HG03139 (cell line): ENCODE results near the gene MAPK9.

ENCODE experiments used
- ATAC-seq: cut with Tn5 transposase; IDR thresholded peaks from one replicate; pipeline ENCODE4 v1.9.1; 2021; ENCODE audit not compliant: unreplicated experiment

MAPK9 gene

DNA sequence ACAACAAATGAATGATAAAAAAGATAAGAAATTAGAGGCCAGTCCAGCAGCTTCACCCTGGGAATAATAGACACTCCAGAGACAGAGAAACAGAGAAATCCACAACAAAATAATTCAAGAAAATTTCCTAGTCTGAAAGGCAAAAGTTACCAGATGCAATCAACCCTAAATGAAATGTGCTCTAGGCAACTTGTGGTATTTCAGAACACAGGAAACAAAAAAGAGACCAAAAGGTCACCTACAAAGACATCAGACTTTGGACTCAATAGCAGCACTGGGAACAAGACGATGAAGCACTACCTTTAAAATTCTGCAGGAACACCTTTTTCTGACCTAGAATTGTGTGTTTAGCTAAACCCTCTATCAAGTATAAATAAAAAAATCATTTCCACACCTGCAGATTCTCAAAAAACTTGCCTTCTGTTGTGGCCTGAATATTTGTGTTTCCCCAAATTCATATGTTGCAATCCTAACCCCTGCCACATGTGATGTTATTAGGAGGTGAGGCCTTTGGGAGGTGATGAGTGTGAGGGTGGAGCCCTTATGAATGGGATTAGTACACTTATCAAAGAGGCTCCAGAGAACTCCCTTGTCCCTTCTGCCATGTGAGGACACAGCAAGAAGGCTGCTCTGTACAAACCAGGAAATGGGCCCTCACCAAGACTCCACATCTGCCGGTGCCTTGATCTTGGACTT is 5.9 kb upstream of the MAPK9 start:
- no peak for ATAC-seq

DNA sequence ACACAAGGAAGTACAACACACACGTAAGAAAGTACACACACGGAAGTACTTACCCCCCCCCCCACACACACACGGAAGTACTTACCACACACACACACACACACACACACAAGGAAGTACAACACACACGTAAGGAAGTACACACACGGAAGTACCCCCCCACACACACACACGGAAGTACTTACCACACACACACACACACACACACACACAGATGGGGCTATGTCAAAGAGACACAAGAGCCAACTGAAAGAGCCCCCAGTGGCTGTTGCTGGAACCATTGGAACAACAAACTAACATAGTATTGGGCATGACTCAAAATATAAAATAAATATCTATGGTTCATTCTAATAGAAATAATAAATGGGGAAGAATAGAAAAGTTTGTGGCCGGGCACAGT is 4.9 kb upstream of the MAPK9 start:
- ATAC-seq = no peak

GRCh38 chr5:180294913-180295555 is 3.2 kb upstream of the MAPK9 start:
- no peak for ATAC-seq

GRCh38 chr5:180294411-180294810 is 2.5 kb upstream of the MAPK9 start:
- ATAC-seq = no peak

DNA sequence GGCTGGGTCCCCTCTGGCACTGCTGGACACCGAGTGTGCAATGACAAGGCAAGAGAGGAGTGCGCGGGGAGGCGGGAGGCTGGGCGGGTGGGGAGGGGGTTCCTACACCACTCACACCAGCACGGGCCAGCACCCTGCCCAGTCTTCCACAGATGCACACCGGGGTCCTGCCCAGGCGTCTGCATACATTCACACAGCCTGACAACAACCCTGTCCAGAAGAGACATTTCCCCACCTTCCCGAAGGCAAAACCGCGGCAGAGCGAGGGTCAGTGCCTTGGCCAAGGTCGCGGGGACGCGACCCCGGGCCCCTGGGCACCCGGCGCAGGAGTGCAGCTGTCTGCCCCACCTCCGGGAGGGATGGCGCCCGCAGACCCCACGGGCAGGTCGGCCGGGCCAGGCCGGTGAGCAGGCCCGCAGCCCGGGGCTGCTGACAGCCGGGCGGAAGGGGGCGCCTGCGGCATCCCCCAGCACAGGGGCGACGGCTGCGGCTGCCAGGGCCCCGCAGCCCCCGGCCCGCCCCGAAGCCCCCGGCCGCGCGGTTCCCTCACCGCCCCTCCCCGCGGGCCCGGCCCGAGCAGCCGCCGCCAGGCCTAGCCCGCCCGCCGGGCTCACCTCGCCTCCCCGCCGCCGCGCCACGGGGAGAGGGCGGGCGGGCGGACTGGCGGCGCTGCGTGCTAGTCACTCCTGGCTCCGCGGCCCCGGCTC is 496 bp downstream of the MAPK9 start:
- peak; percentile 30 for ATAC-seq

- ATAC-seq = no peak
Measured at GRCh38 chr5:180290568-180291233, 1.2 kb downstream of the MAPK9 start.

- no peak for ATAC-seq
Measured at GRCh38 chr5:180289966-180290365, 1.9 kb downstream of the MAPK9 start.

DNA sequence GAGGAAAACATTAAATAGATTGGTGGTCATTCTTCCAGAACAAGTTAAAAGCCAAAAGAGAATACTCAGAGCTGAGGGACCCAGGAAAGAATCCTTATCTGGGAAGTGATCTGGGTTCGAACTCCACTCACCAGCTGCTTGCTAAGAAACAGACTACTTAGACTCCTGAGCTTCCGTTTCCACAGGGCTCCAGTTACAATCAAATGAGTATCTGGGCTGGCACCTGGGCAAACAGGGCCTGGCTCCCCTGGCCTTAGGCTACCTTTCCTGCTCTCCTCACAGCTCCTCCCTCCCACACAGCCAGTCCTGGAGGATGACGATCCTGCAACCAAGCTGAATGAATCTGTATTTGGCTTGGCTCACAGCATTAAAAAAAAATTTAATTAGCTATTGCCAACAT is 2.5 kb downstream of the MAPK9 start:
- no peak for ATAC-seq

DNA sequence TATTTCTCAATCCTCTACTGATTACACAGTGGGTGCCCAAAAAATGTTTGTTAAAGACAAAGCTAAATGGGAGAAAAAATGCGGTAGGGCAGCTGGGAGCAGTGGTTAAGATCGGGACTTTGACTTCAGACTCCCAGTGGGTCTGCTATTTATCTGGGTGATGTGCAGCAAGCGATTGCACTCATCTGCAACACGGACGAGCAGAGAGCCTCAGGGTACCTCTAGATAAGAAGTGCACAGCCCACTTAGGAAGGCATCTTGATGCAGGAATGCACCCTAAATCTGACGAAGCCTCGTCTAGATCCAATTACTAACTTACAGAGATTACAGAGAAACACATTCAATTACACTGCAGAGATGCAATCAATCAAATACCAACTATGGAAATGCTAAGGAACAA is 4.0 kb downstream of the MAPK9 start:
- no peak for ATAC-seq

- ATAC-seq = no peak
Measured at GRCh38 chr5:180287404-180287803, 4.5 kb downstream of the MAPK9 start.

- ATAC-seq = no peak
Measured at GRCh38 chr5:180284149-180284548, 7.7 kb downstream of the MAPK9 start.

DNA sequence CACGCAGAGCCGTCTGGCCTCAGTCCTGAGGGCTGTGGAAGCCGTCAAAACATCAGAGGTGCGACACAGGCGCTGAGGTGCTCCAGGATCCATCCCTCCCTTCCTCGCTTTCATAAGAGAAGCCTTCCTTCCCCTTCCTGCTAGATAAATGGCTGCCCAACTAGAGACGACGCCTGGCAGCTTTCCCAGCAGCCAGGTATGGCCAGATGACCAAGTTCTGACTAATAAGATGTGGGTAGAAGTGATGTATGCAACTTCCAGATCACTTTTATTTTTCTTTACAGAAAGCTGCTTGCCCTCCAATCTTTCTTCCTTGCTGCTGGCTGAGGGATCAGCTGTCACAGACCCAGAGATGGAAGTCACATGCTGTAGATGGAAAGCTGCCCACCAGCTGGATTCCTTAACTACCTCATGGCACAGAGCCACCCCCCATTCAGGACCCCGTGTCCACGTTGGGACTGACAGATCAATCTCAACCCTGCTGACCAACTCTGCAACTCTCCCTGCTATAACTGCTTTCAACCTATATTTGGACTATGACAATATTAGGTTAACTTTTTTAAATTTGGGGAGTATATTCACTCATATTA is 8.8 kb downstream of the MAPK9 start:
- ATAC-seq = no peak

DNA sequence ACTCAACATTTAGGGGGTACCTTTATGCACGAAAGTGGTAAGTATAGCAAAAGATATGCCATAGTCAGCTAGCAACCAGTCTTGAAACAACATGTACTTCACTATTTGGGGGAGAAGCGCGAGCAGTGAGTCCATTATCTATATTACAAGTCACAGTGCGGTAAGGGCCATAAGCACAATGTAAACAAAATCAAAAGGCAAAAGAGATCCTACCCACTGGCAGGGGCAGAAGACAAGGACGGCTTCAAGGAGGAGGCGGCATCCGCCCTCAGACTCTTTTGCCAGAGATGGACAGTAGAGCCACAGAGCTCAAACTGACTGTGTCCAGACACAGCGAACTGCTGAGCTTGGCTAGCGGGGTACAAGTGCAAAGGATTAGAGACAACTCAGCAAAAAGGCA is 9.6 kb downstream of the MAPK9 start:
- no peak for ATAC-seq

DNA sequence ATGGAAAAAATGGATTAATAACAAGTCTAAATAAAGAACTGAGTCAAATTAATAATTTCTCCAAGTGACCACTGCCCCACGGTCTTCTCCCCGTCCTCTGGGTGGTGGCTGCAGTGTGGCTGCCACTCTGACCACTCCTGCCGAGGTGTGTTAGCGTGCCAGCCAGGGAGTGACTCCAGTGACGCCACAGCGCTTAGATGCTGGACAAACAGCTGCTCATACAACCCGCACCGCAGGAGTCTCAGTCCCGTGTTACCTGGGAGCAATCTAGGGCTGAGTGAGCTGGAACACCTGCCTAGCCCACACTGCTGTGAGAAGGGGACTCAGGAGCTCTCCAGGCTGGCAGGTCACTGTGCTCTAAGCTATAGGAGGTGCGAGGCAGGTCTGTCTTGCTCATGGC is 10.2 kb downstream of the MAPK9 start:
- no peak for ATAC-seq

- no peak for ATAC-seq
Measured at GRCh38 chr5:180274695-180275094, 17.2 kb downstream of the MAPK9 start.

DNA sequence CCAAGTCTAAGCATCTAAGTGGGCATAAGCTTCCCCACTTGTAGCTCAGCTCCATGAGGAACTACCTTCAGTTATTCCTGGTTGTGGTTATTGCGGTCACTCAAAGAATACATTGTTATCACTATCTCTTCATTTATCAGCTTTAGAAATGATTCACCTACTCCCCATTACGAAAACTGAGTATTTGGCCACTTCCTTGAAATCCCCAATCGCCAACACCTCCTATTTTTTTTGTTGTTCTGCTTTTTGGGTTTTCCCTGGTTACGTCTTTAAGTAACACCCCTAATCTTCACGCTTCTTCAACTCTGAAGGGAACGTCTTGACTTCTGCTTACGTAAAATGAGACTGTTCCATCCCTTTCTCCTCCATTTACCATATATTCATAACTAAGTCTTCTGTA is 20.7 kb downstream of the MAPK9 start:
- ATAC-seq = no peak

DNA sequence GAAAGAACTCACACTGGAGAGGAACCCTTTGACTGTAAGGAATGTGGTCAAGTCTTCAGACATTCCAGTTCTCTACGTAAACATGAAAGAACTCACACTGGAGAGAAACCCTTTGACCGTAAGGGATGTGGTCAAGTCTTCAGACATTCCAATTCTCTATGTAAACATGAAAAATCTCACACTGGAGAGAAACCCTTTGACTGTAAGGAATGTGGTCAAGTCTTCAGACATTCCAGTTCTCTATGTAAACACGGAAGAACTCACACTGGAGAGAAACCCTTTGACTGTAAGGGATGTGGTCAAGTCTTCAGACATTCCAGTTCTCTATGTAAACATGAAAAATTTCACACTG is 32.6 kb downstream of the MAPK9 start:
- ATAC-seq = no peak

DNA sequence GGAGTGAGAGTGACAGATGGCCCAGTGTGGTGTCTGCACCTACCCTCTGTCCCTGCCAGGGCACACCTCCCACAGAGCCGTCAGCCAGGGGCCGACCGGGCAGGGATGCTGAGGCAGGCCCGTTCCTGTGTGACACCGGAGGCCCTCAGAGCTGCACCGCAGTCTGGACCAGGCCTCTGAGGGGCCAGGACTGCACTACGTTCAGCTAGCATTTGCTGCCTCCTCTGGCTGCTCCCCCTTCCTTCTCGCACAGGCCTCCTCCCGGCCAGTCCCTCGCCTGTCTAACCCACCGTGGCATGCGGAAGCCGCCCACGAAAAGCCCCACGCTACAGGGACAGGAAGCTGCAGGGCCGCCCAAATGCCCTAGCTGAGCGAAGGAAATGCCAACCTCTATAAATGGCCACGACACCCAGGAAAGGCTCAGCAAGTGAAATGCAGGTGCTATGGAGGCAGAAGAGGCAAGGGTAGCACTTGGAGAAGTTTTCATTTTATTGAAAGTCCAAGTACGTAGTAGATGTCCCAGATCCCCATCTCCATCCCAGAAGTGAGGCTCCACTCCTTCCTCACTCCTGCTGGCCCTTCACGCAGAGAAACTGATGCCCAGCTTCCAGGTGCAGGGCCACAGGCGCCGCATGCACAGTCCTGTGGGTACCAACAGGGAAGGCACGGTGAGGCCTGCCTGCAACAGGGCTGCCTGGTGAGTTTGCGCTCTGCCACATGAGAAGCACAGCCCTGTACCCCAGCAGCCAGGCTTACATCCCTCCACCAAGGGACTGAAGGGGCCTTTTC is 38.7 kb downstream of the MAPK9 start:
- no peak for ATAC-seq

DNA sequence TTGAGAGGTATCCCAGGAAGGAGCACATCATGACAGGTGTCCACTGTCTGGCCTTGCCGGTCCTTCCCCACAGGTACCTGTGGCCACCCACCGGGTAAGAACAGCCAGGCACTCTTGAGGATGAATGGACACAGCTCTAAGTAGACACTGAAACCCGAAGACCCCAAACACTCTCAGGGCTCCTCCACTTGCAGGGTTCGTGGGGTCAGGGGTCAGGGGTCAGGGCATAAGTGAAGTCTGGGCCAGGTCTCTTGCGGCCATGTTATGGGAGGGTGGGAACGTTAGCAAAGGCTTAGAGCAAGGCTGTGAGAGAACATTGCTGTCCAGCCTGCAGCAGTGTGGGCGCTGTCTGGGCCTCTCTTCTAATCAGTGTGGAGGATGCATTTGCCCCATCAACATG is 40.0 kb downstream of the MAPK9 start:
- ATAC-seq = no peak

- no peak for ATAC-seq
Measured at GRCh38 chr5:180251141-180251540, 40.7 kb downstream of the MAPK9 start.

- no peak for ATAC-seq
Measured at GRCh38 chr5:180250329-180250728, 41.6 kb downstream of the MAPK9 start.
